HCT116 (cell line): ENCODE data around the gene ASIP. TPM values are rescaled to one million over a fixed set of nuclear protein-coding genes. Genes with fewer than 3 reads are reported as not detected.
A peak's percentile ranks its signal among the peaks of the same experiment; 100 is the strongest.

Experiments
- ATAC-seq: fragments of 200-7000 bp; cut with Tn5 transposase; 2 replicates; pipeline ENCODE4 v1.9.1; 2020; ENCODE audit warnings: mild to moderate bottlenecking, moderate library complexity
- BruUV-seq: library from RNA; stranded (reverse); fragments of 400-500 nt; replicated peaks from 2 replicates; lab custom pipeline; 2021; lab: Mats Ljungman, UMichigan
- CTCF ChIA-PET: fragments of 300-600 bp; sonication (Branson Sonifier 250); formaldehyde crosslinking; loops from one replicate; lab custom pipeline; 2021; ENCODE audit warnings: antibody characterized with exemption; lab: Charles Lee
- POLR2A ChIA-PET: fragments of 300-600, 350-600 bp; sonication (Branson Sonifier 250); formaldehyde crosslinking; loops from one replicate; lab custom pipeline; 2021; ENCODE audit warnings: antibody characterized with exemption; lab: Charles Lee
- RAD21 ChIA-PET, 2 experiments: fragments of 300-600 bp; sonication (Branson Sonifier 250); formaldehyde crosslinking; loops; one replicate each; lab custom pipeline; 2023; ENCODE audit warnings: low total read pairs in 2 of 2; ENCODE audit not compliant: uncharacterized antibody in 2 of 2, unreplicated experiment in 2 of 2, low non-redundant PET in 1 of 2; lab: Charles Lee
- DNase-seq: peaks from one replicate; pipeline ENCODE4 v3.0.0-alpha.2; 2010; ENCODE audit warnings: low read depth, low spot score
- H2AFZ ChIP-seq: fragments of 200-600 bp; shearing (Covaris generic), sonication (generic); 2 replicates; pipeline ENCODE4 v1.6.1; 2017; ENCODE audit warnings: low read depth, mixed run types, mixed read lengths, antibody characterized with exemption, low read length; ENCODE audit not compliant: poor library complexity, severe bottlenecking
- H3K27ac ChIP-seq: 2 replicates; pipeline ENCODE4 v1.5.1; 2012; ENCODE audit warnings: low read depth, low read length
- H3K27me3 ChIP-seq: fragments of 200-600 bp; sonication (generic); 2 replicates; pipeline ENCODE4 v1.6.1; 2016; ENCODE audit warnings: mixed run types, low read length, mixed read lengths; ENCODE audit not compliant: insufficient read depth
- H3K36me3 ChIP-seq, 2 experiments: fragments of 200-500 bp in 1 of 2; fragments of 200-600 bp in 1 of 2; sonication (Bioruptor generic) in 1 of 2; sonication (generic) in 1 of 2; 2 replicates each; pipeline versions ENCODE4 v1.5.1 to v1.6.1; 2014 to 2016; ENCODE audit warnings: low read length in 2 of 2, inconsistent platforms in 1 of 2, mixed read lengths in 1 of 2, mixed run types in 1 of 2; ENCODE audit not compliant: insufficient read depth in 2 of 2, control insufficient read depth in 1 of 2
- H3K4me1 ChIP-seq, 2 experiments: fragments of 200-600 bp in 1 of 2; sonication (generic) in 1 of 2; 2 replicates each; pipeline versions ENCODE4 v1.5.1 to v1.6.1; 2012 to 2017; ENCODE audit warnings: low read length in 2 of 2, inconsistent platforms in 1 of 2, mild to moderate bottlenecking in 1 of 2, mixed read lengths in 1 of 2, mixed run types in 1 of 2, moderate library complexity in 1 of 2; ENCODE audit not compliant: insufficient read depth in 2 of 2, control insufficient read depth in 1 of 2
- H3K4me2 ChIP-seq: fragments of 200-600 bp; sonication (generic); 2 replicates; pipeline ENCODE4 v1.6.1; 2017; ENCODE audit warnings: mixed run types, low read length, mixed read lengths
- H3K4me3 ChIP-seq, 2 experiments: fragments of 200-600 bp in 1 of 2; sonication (generic) in 1 of 2; replicated peaks in 1 of 2; 2 replicates each; pipeline ENCODE4 v1.5.1; 2011 to 2016; ENCODE audit warnings: low read length in 2 of 2, control low read depth in 1 of 2, low read depth in 1 of 2, mild to moderate bottlenecking in 1 of 2, mixed read lengths in 1 of 2, mixed run types in 1 of 2
- H3K79me2 ChIP-seq: fragments of 200-600 bp; sonication (generic); 2 replicates; pipeline ENCODE4 v1.6.1; 2017; ENCODE audit warnings: mild to moderate bottlenecking, mixed run types, low read length, moderate library complexity, mixed read lengths; ENCODE audit not compliant: insufficient read depth
- H3K9ac ChIP-seq: fragments of 200-600 bp; sonication (generic); 2 replicates; pipeline ENCODE4 v1.6.1; 2016; ENCODE audit warnings: low read length, mixed read lengths
- H3K9me2 ChIP-seq: fragments of 200-600 bp; sonication (generic), shearing (Covaris generic); 2 replicates; pipeline ENCODE4 v1.6.1; 2017; ENCODE audit warnings: mixed run types, mild to moderate bottlenecking, moderate library complexity; ENCODE audit not compliant: insufficient read depth
- H3K9me3 ChIP-seq, 2 experiments: fragments of 200-500 bp in 1 of 2; fragments of 200-600 bp in 1 of 2; sonication (Bioruptor generic) in 1 of 2; sonication (generic) in 1 of 2; 2 replicates each; pipeline ENCODE4 v1.6.1; 2014 to 2017; ENCODE audit warnings: low read length in 2 of 2, mixed read lengths in 2 of 2, inconsistent platforms in 1 of 2, low read depth in 1 of 2, mild to moderate bottlenecking in 1 of 2, mixed run types in 1 of 2, moderate library complexity in 1 of 2; ENCODE audit not compliant: control insufficient read depth in 1 of 2, insufficient read depth in 1 of 2
- H4K20me1 ChIP-seq: fragments of 200-600 bp; sonication (generic), shearing (Covaris generic); 2 replicates; pipeline ENCODE4 v1.6.1; 2017; ENCODE audit warnings: mixed run types, mild to moderate bottlenecking, moderate library complexity; ENCODE audit not compliant: insufficient read depth
- ATF3 ChIP-seq: IDR thresholded peaks from 2 replicates; pipeline ENCODE4 v1.6.1; 2012
- CEBPB ChIP-seq: IDR thresholded peaks from 2 replicates; pipeline ENCODE4 v1.6.1; 2012; ENCODE audit warnings: low read depth
- CTCF ChIP-seq, 3 experiments: fragments of 200-600 bp in 1 of 3; sonication (generic) in 1 of 3; IDR thresholded peaks in 2 of 3; conservative IDR thresholded peaks in 1 of 3; 2 replicates each; pipeline ENCODE4 v1.5.1; 2012 to 2017; ENCODE audit warnings: low read depth in 2 of 3, low read length in 2 of 3, antibody characterized with exemption in 1 of 3, borderline replicate concordance in 1 of 3, control low read depth in 1 of 3, mild to moderate bottlenecking in 1 of 3, mixed read lengths in 1 of 3, mixed run types in 1 of 3, moderate library complexity in 1 of 3; ENCODE audit not compliant: insufficient read depth in 1 of 3
- ELF1 ChIP-seq: IDR thresholded peaks from 2 replicates; pipeline ENCODE4 v1.6.1; 2012; ENCODE audit warnings: low read depth, borderline replicate concordance
- EZH2phosphoT487 ChIP-seq: fragments of 200-600 bp; IDR thresholded peaks from 2 replicates; pipeline ENCODE4 v1.6.1; 2018; ENCODE audit warnings: antibody characterized with exemption, borderline replicate concordance
- JUND ChIP-seq: IDR thresholded peaks from 2 replicates; pipeline ENCODE4 v1.6.1; 2012
- MAX ChIP-seq: IDR thresholded peaks from 2 replicates; pipeline ENCODE4 v1.6.1; 2012
- POLR2A ChIP-seq: IDR thresholded peaks from 2 replicates; pipeline ENCODE4 v1.7.0; 2011; ENCODE audit warnings: borderline replicate concordance; ENCODE audit not compliant: insufficient read depth, insufficient read length; ENCODE audit errors: extremely low read depth
- SP1 ChIP-seq: IDR thresholded peaks from 2 replicates; pipeline ENCODE4 v1.6.1; 2012; ENCODE audit warnings: low read depth
- SRF ChIP-seq: IDR thresholded peaks from 2 replicates; pipeline ENCODE4 v1.6.1; 2012; ENCODE audit warnings: low read depth
- TCF7L2 ChIP-seq: IDR thresholded peaks from 2 replicates; pipeline ENCODE4 v1.7.0; 2011; ENCODE audit warnings: borderline replicate concordance, inconsistent platforms; ENCODE audit not compliant: insufficient read depth, insufficient read length; ENCODE audit errors: extremely low read depth
- YY1 ChIP-seq: IDR thresholded peaks from 2 replicates; pipeline ENCODE4 v1.6.1; 2011; ENCODE audit warnings: low read length, low read depth, moderate library complexity, mild to moderate bottlenecking; ENCODE audit not compliant: insufficient replicate concordance; ENCODE audit errors: extremely low read depth
- ZBTB33 ChIP-seq: IDR thresholded peaks from 2 replicates; pipeline ENCODE4 v1.6.1; 2011; ENCODE audit warnings: mild to moderate bottlenecking, low read length, moderate library complexity; ENCODE audit not compliant: insufficient replicate concordance; ENCODE audit errors: extremely low read depth
- ZNF274 ChIP-seq: fragments of 200-500 bp; sonication (Bioruptor generic); IDR thresholded peaks from 2 replicates; pipeline ENCODE4 v1.6.1; 2014; ENCODE audit warnings: mild to moderate bottlenecking, low read depth, low read length, inconsistent platforms
- intact Hi-C: fragments of 100-400 bp; cut with micrococcal nuclease; formaldehyde crosslinking; loops from 2 replicates; pipeline ENCODE4 v1.10.0; 2022
- total RNA-seq: library from RNA; stranded (reverse); gene quantifications from one replicate; pipeline ENCODE4 v1.2.1, GENCODE V29; 2021; ENCODE audit not compliant: unreplicated experiment

The ASIP gene
- total RNA-seq, 1 experiment from 2014 or later: not detected

- DNase-seq: no peak
- ChIA-PET POLR2A (no interaction called here), CTCF (interaction anchor here (1.4 kb wide), 1 partner anchor 162 kb away, joined by 3 read pairs; no protein-coding TSS in a partner anchor), RAD21 (interaction anchor here in 1 of 2 experiments (1.3 kb wide), 1 partner anchor 212 kb away, joined by 3 read pairs; no protein-coding TSS in a partner anchor)
- Histone ChIP-seq H3K9me2 (no peaks in the 10 kb centered on the region), H3K4me1 (peaks cover 30 to 56% of the 10 kb centered on the region in 2 experiments), H3K79me2 (no peaks in the 10 kb centered on the region), H3K4me2 (peak overlapping the region; percentile 47; the same call in 1 of the 2 replicates), H3K9ac (no peak overlapping the region), H3K9me3 (no peaks in the 10 kb centered on the region), H4K20me1 (no peaks in the 10 kb centered on the region), H2AFZ (peak overlapping the region; percentile 48), H3K27ac (no peak overlapping the region), H3K4me3 (no peak overlapping the region), H3K27me3 (no peaks in the 10 kb centered on the region), H3K36me3 (no peaks in the 10 kb centered on the region)
- no TSS peak for BruUV-seq
- intact Hi-C loops: loop anchor here (5.0 kb wide), 1 partner anchor 397 kb away; no protein-coding TSS in a partner anchor
- TF ChIP-seq JUND (no peak), SRF (no peak), POLR2A (no peak), SP1 (no peak), ZNF274 (no peak), CTCF (IDR thresholded peaks at IDR 0.05 in 2 of 3, conservative IDR thresholded peaks at IDR 0.05 in 1 of 3; ENCODE audit: borderline replicate concordance in 1 of 3, insufficient read depth in 1 of 3, low read depth in 2 of 3, low read length in 2 of 3) (no peak), CEBPB (no peak), ZBTB33 (no peak), EZH2phosphoT487 (no peak), TCF7L2 (no peak), ELF1 (no peak), MAX (no peak), YY1 (no peak), ATF3 (no peak)
- ATAC-seq: no peak
Observed at GRCh38 chr20:34310481-34311117, 69.4 kb downstream of the ASIP start.
